ENCODE measurements around the gene APLNR.

The APLNR gene

GRCh38 chr11:57197762-57198161 lies 39.3 kb downstream of the APLNR start:
- Mint-ChIP-seq H3K36me3 (ENCODE audit: low read depth) (no peaks in the 10 kb centered on the region), H3K4me3 (no peak overlapping the region), H3K4me1 (ENCODE audit: low read depth) (no peaks in the 10 kb centered on the region), H3K27ac (no peak overlapping the region), H3K27me3 (ENCODE audit: low read depth) (no peaks in the 10 kb centered on the region), H3K9me3 (no peaks in the 10 kb centered on the region)
- no peak for DNase-seq (ENCODE audit: low spot score)

GRCh38 chr11:57196596-57196995 lies 40.5 kb downstream of the APLNR start:
- Mint-ChIP-seq H3K27me3 (ENCODE audit: low read depth) (no peaks in the 10 kb centered on the region), H3K9me3 (no peaks in the 10 kb centered on the region), H3K27ac (no peak overlapping the region), H3K4me1 (ENCODE audit: low read depth) (no peaks in the 10 kb centered on the region), H3K36me3 (ENCODE audit: low read depth) (no peaks in the 10 kb centered on the region), H3K4me3 (no peak overlapping the region)
- DNase-seq (ENCODE audit: low spot score) = no peak

- DNase-seq (ENCODE audit: low spot score) = no peak
- H3K36me3 Mint-ChIP-seq (ENCODE audit: low read depth) = no peaks in the 10 kb centered on the region
- H3K9me3 Mint-ChIP-seq = no peaks in the 10 kb centered on the region
- H3K27me3 Mint-ChIP-seq (ENCODE audit: low read depth) = no peaks in the 10 kb centered on the region
- no peaks in the 10 kb centered on the region for H3K4me1 Mint-ChIP-seq (ENCODE audit: low read depth)
- no peak overlapping the region for H3K27ac Mint-ChIP-seq
- H3K4me3 Mint-ChIP-seq = no peak overlapping the region
Observed at GRCh38 chr11:57192316-57192715, 44.7 kb downstream of the APLNR start.

- DNase-seq (ENCODE audit: low spot score) = no peak
- Mint-ChIP-seq H3K4me3 (no peak overlapping the region), H3K4me1 (ENCODE audit: low read depth) (no peaks in the 10 kb centered on the region), H3K9me3 (no peaks in the 10 kb centered on the region), H3K36me3 (ENCODE audit: low read depth) (no peaks in the 10 kb centered on the region), H3K27ac (no peak overlapping the region), H3K27me3 (ENCODE audit: low read depth) (no peaks in the 10 kb centered on the region)
Observed at GRCh38 chr11:57191311-57192219, 45.5 kb downstream of the APLNR start.

GRCh38 chr11:57190548-57190947 lies 46.5 kb downstream of the APLNR start:
- Mint-ChIP-seq H3K36me3 (ENCODE audit: low read depth) (no peaks in the 10 kb centered on the region), H3K4me3 (no peak overlapping the region), H3K27me3 (ENCODE audit: low read depth) (no peaks in the 10 kb centered on the region), H3K4me1 (ENCODE audit: low read depth) (no peaks in the 10 kb centered on the region), H3K9me3 (no peaks in the 10 kb centered on the region), H3K27ac (no peak overlapping the region)
- no peak for DNase-seq (ENCODE audit: low spot score)
